ENCODE data around the gene CMTM7. TPM values are rescaled to one million over a fixed set of nuclear protein-coding genes. Genes with fewer than 3 reads are reported as not detected.

CMTM7 gene
- total and polyA plus RNA-seq, 2 experiments from 2014 or later, result 32.2 to 93.6 TPM

- TF ChIP-seq ETS1 (IDR thresholded peaks at IDR 0.05), result no peak
- no peak for TF ChIP-seq CREB1 (CRISPR knock-in tag; IDR thresholded peaks at IDR 0.05; ENCODE audit: low read depth)
- TF ChIP-seq STAT1 (IDR thresholded peaks at IDR 0.05; ENCODE audit: unreplicated experiment), result no peak
- TF ChIP-seq JUNB (IDR thresholded peaks at IDR 0.05; ENCODE audit: unreplicated experiment), result no peak
- no peak for TF ChIP-seq NANOG (IDR thresholded peaks at IDR 0.05; ENCODE audit: borderline replicate concordance)
- TF ChIP-seq POLR2AphosphoS5 (IDR thresholded peaks at IDR 0.05; ENCODE audit: low read depth), result no peak
- no peak for TF ChIP-seq ZNF462 (CRISPR knock-in tag; IDR thresholded peaks at IDR 0.05)
Measured at GRCh38 chr3:32448686-32449474, 57.2 kb downstream of the CMTM7 start (continued).

- H3K27ac ChIP-seq (ENCODE audit: low read depth), result no peak overlapping the region
- H3K4me2 ChIP-seq, result no peak overlapping the region
- peaks cover 3% of the 10 kb centered on the region; the same call in 2 of the 3 replicates for H3K36me3 Mint-ChIP-seq (ENCODE audit: low read depth)
- H3K27me3 ChIP-seq (ENCODE audit: insufficient read depth), result no peaks in the 10 kb centered on the region
- no peaks in the 10 kb centered on the region for H3F3A ChIP-seq (replicated peaks; ENCODE audit: low read depth)
- H3K36me3 ChIP-seq (ENCODE audit: insufficient read depth), result peaks cover 6% of the 10 kb centered on the region; the same call in 1 of the 2 replicates
- TF ChIP-seq JUNB (IDR thresholded peaks at IDR 0.05; ENCODE audit: unreplicated experiment), result no peak
- no peak for TF ChIP-seq NANOG (IDR thresholded peaks at IDR 0.05; ENCODE audit: borderline replicate concordance)
- no peak for TF ChIP-seq EZH2 (IDR thresholded peaks at IDR 0.05; ENCODE audit: low read depth, unreplicated experiment)
- no peak for TF ChIP-seq EZH2phosphoT487 (IDR thresholded peaks at IDR 0.05; ENCODE audit: unreplicated experiment)
- TF ChIP-seq ETS1 (IDR thresholded peaks at IDR 0.05), result no peak
- TF ChIP-seq REST (IDR thresholded peaks at IDR 0.05; ENCODE audit: unreplicated experiment), result no peak
- H3K9me3 Mint-ChIP-seq, result no peaks in the 10 kb centered on the region
- H4K20me1 ChIP-seq (replicated peaks; ENCODE audit: insufficient read depth), result no peaks in the 10 kb centered on the region
- ATAC-seq (no peak), DNase-seq (ENCODE audit: low spot score) (no peak)
- no peak overlapping the region for H3K4me3 Mint-ChIP-seq
- H3K79me2 ChIP-seq (replicated peaks; ENCODE audit: insufficient read depth), result 0 out of 2 replicates have a peak, but pooled peaks cover 5% of the 10 kb centered on the region
- no peaks in the 10 kb centered on the region; the same call in 1 of the 2 replicates for H3K4me1 ChIP-seq (ENCODE audit: insufficient read depth)
- H3K27me3 Mint-ChIP-seq (ENCODE audit: insufficient read depth, low read depth, poor library complexity), result no peaks in the 10 kb centered on the region
- H3K4me3 ChIP-seq, result no peak overlapping the region
- peaks cover 20% of the 10 kb centered on the region for H3K4me1 Mint-ChIP-seq
- H3K27ac Mint-ChIP-seq, result no peak overlapping the region
- H2AFZ ChIP-seq, result no peak overlapping the region
- no peaks in the 10 kb centered on the region for H3K9me2 ChIP-seq (ENCODE audit: insufficient read depth)
Measured at GRCh38 chr3:32449691-32450090, 58.0 kb downstream of the CMTM7 start.
